Neural progenitor cell (in vitro differentiated cells): ENCODE measurements around the gene ATP11C. TPM values are rescaled to one million over a fixed set of nuclear protein-coding genes. Genes with fewer than 3 reads are reported as not detected.
A peak's percentile ranks its signal among the peaks of the same experiment; 100 is the strongest.

ENCODE experiments used
- DNase-seq: peaks from one replicate; pipeline ENCODE4 v3.0.0-alpha.2; 2016; ENCODE audit warnings: low spot score
- H2AFZ ChIP-seq: fragments of 200-600 bp; sonication (generic); replicated peaks from 2 replicates; pipeline ENCODE4 v1.6.1; 2016; ENCODE audit warnings: antibody characterized with exemption
- H3F3A ChIP-seq: fragments of 200-600 bp; sonication (generic); 2 replicates; pipeline ENCODE4 v1.6.1; 2016; ENCODE audit warnings: antibody characterized with exemption, low read depth
- H3K27ac ChIP-seq: fragments of 200-600 bp; sonication (generic); 2 replicates; pipeline ENCODE4 v1.5.1; 2016; ENCODE audit warnings: mild to moderate bottlenecking
- H3K27me3 ChIP-seq: fragments of 200-600 bp; sonication (generic); 2 replicates; pipeline ENCODE4 v1.6.1; 2016; ENCODE audit warnings: mild to moderate bottlenecking, moderate library complexity
- H3K36me3 ChIP-seq: fragments of 200-600 bp; sonication (generic); 2 replicates; pipeline ENCODE4 v1.5.1; 2016
- H3K4me1 ChIP-seq: fragments of 200-600 bp; sonication (generic); 2 replicates; pipeline ENCODE4 v1.6.1; 2016; ENCODE audit warnings: mixed run types
- H3K4me2 ChIP-seq: fragments of 200-600 bp; sonication (generic); 2 replicates; pipeline ENCODE4 v1.6.1; 2016
- H3K4me3 ChIP-seq: fragments of 200-600 bp; sonication (generic); 2 replicates; pipeline ENCODE4 v1.5.1; 2016
- H3K79me2 ChIP-seq: fragments of 200-600 bp; sonication (generic); 2 replicates; pipeline ENCODE4 v1.6.1; 2016; ENCODE audit warnings: low read depth
- H3K9ac ChIP-seq: fragments of 200-600 bp; sonication (generic); 2 replicates; pipeline ENCODE4 v1.6.1; 2016
- H3K9me3 ChIP-seq: fragments of 200-600 bp; sonication (generic); 2 replicates; pipeline ENCODE4 v1.5.1; 2016; ENCODE audit warnings: low read depth
- H4K20me1 ChIP-seq: fragments of 200-600 bp; sonication (generic); 2 replicates; pipeline ENCODE4 v1.6.1; 2016; ENCODE audit warnings: low read depth
- H3K27ac Mint-ChIP-seq: 3 replicates; pipeline ENCODE4 v1.8.0; 2021; ENCODE audit warnings: mixed read lengths
- H3K27me3 Mint-ChIP-seq: 2 replicates; pipeline ENCODE4 v1.8.0; 2022; ENCODE audit warnings: low read depth, mild to moderate bottlenecking, inconsistent platforms, moderate library complexity, mixed read lengths; ENCODE audit not compliant: insufficient read depth
- H3K36me3 Mint-ChIP-seq: 3 replicates; pipeline ENCODE4 v1.8.0; 2021; ENCODE audit warnings: mixed read lengths
- H3K4me1 Mint-ChIP-seq: 3 replicates; pipeline ENCODE4 v1.8.0; 2021; ENCODE audit warnings: mixed read lengths
- H3K4me3 Mint-ChIP-seq: 3 replicates; pipeline ENCODE4 v1.8.0; 2021; ENCODE audit warnings: mild to moderate bottlenecking, moderate library complexity, mixed read lengths
- H3K9me3 Mint-ChIP-seq: 3 replicates; pipeline ENCODE4 v1.8.0; 2020; ENCODE audit warnings: mixed read lengths
- CTCF ChIP-seq: fragments of 200-600 bp; sonication (generic); IDR thresholded peaks from 2 replicates; pipeline ENCODE4 v1.5.1; 2017; ENCODE audit warnings: antibody characterized with exemption, mild to moderate bottlenecking
- EZH2 ChIP-seq: fragments of 200-600 bp; sonication (generic); IDR thresholded peaks from 2 replicates; pipeline ENCODE4 v1.6.1; 2017; ENCODE audit warnings: antibody characterized with exemption, mild to moderate bottlenecking, moderate library complexity
- EZH2phosphoT487 ChIP-seq: fragments of 200-600 bp; sonication (generic); IDR thresholded peaks from 2 replicates; pipeline ENCODE4 v1.6.1; 2017; ENCODE audit warnings: antibody characterized with exemption
- total RNA-seq: library from RNA; depleted of rRNA; stranded (reverse); fragments of >200 nt; gene quantifications from 2 replicates; pipeline ENCODE4 v1.2.3, GENCODE V29; 2015; ENCODE audit warnings: low replicate concordance

ATP11C gene
- total RNA-seq, 1 donor from 2014 or later, result 68.0 TPM

- no peak overlapping the region for H2AFZ ChIP-seq
- no peaks in the 10 kb centered on the region for H3K36me3 ChIP-seq
- H3K27ac Mint-ChIP-seq, result no peak overlapping the region
- H3K4me1 Mint-ChIP-seq, result no peaks in the 10 kb centered on the region
- no peaks in the 10 kb centered on the region for H3F3A ChIP-seq
- no peak for DNase-seq
- H3K9me3 ChIP-seq, result no peaks in the 10 kb centered on the region
- no peak for TF ChIP-seq CTCF
- no peak for TF ChIP-seq EZH2phosphoT487
- TF ChIP-seq EZH2, result no peak
- no peak overlapping the region for H3K4me2 ChIP-seq
- no peak overlapping the region for H3K27ac ChIP-seq
- H3K4me1 ChIP-seq, result no peaks in the 10 kb centered on the region
- no peaks in the 10 kb centered on the region for H3K36me3 Mint-ChIP-seq
- no peaks in the 10 kb centered on the region for H3K9me3 Mint-ChIP-seq
- H3K4me3 ChIP-seq, result no peak overlapping the region
- peaks cover 15% of the 10 kb centered on the region for H3K27me3 ChIP-seq
- peaks cover 8% of the 10 kb centered on the region for H3K27me3 Mint-ChIP-seq
- H4K20me1 ChIP-seq, result no peaks in the 10 kb centered on the region
- H3K79me2 ChIP-seq, result no peaks in the 10 kb centered on the region
- H3K4me3 Mint-ChIP-seq, result no peak overlapping the region
- H3K9ac ChIP-seq, result no peak overlapping the region
These were observed 39.3 kb upstream of the ATP11C start for GRCh38 chrX:139972113-139972512.

- H3K4me2 ChIP-seq, result peak overlapping the region; percentile 10
These were observed 38.5 kb upstream of the ATP11C start for GRCh38 chrX:139971394-139971749.

GRCh38 chrX:139969286-139969685 lies 36.4 kb upstream of the ATP11C start:
- no peak overlapping the region for H3K4me3 Mint-ChIP-seq
- no peak for TF ChIP-seq EZH2phosphoT487
- TF ChIP-seq CTCF, result no peak
- no peak for TF ChIP-seq EZH2
- no peak overlapping the region for H2AFZ ChIP-seq
- no peaks in the 10 kb centered on the region for H3K4me1 ChIP-seq
- no peak overlapping the region for H3K4me2 ChIP-seq
- H3K36me3 Mint-ChIP-seq, result no peaks in the 10 kb centered on the region
- no peaks in the 10 kb centered on the region for H3K79me2 ChIP-seq
- no peaks in the 10 kb centered on the region for H3K4me1 Mint-ChIP-seq
- no peak overlapping the region for H3K4me3 ChIP-seq
- DNase-seq, result no peak
- no peaks in the 10 kb centered on the region for H4K20me1 ChIP-seq
- no peak overlapping the region for H3K9ac ChIP-seq
- H3K27ac ChIP-seq, result no peak overlapping the region
- no peak overlapping the region for H3K27ac Mint-ChIP-seq
- H3K27me3 ChIP-seq, result peaks cover 15% of the 10 kb centered on the region
- H3K9me3 Mint-ChIP-seq, result no peaks in the 10 kb centered on the region
- H3K27me3 Mint-ChIP-seq, result peaks cover 7% of the 10 kb centered on the region
- H3K36me3 ChIP-seq, result no peaks in the 10 kb centered on the region
- H3F3A ChIP-seq, result no peaks in the 10 kb centered on the region
- no peaks in the 10 kb centered on the region for H3K9me3 ChIP-seq

More at GRCh38 chrX:139971394-139971749, 38.5 kb upstream of the ATP11C start:
- no peaks in the 10 kb centered on the region for H4K20me1 ChIP-seq
- H3K9me3 Mint-ChIP-seq, result no peaks in the 10 kb centered on the region
- no peaks in the 10 kb centered on the region for H3K9me3 ChIP-seq
- no peak overlapping the region for H3K4me3 Mint-ChIP-seq
- no peaks in the 10 kb centered on the region for H3K36me3 ChIP-seq
- H3K4me1 Mint-ChIP-seq, result no peaks in the 10 kb centered on the region
- no peak overlapping the region for H3K27ac ChIP-seq
- H3K27ac Mint-ChIP-seq, result no peak overlapping the region
- peak overlapping the region; percentile 26 for H2AFZ ChIP-seq
- no peaks in the 10 kb centered on the region for H3K79me2 ChIP-seq
- TF ChIP-seq EZH2phosphoT487 (no peak), EZH2 (no peak)
- peaks cover 7% of the 10 kb centered on the region for H3K27me3 Mint-ChIP-seq
- no peaks in the 10 kb centered on the region for H3K4me1 ChIP-seq
- H3K36me3 Mint-ChIP-seq, result no peaks in the 10 kb centered on the region
- peaks cover 15% of the 10 kb centered on the region for H3K27me3 ChIP-seq
- no peak overlapping the region for H3K9ac ChIP-seq
- peak; percentile 3 for DNase-seq
- H3F3A ChIP-seq, result no peaks in the 10 kb centered on the region
- no peak overlapping the region for H3K4me3 ChIP-seq

GRCh38 chrX:139967750-139968149 lies 34.9 kb upstream of the ATP11C start:
- TF ChIP-seq CTCF, result no peak
- TF ChIP-seq EZH2, result no peak
- no peak for TF ChIP-seq EZH2phosphoT487
- H3K27ac ChIP-seq, result no peak overlapping the region
- no peak overlapping the region for H3K4me2 ChIP-seq
- H3K4me3 ChIP-seq, result no peak overlapping the region
- Mint-ChIP-seq H3K27ac (no peak overlapping the region), H3K9me3 (peaks cover 4% of the 10 kb centered on the region), H3K4me1 (no peaks in the 10 kb centered on the region), H3K36me3 (no peaks in the 10 kb centered on the region), H3K4me3 (no peak overlapping the region), H3K27me3 (peaks cover 7% of the 10 kb centered on the region)
- no peaks in the 10 kb centered on the region for H3F3A ChIP-seq
- H4K20me1 ChIP-seq, result no peaks in the 10 kb centered on the region
- H3K27me3 ChIP-seq, result peaks cover 15% of the 10 kb centered on the region
- H3K9ac ChIP-seq, result no peak overlapping the region
- H2AFZ ChIP-seq, result no peak overlapping the region
- H3K9me3 ChIP-seq, result no peaks in the 10 kb centered on the region
- no peaks in the 10 kb centered on the region for H3K36me3 ChIP-seq
- no peaks in the 10 kb centered on the region for H3K4me1 ChIP-seq
- no peaks in the 10 kb centered on the region for H3K79me2 ChIP-seq
- DNase-seq, result no peak
